Tibial artery (tissue), 4 donors: ENCODE measurements around the gene SLC22A3.

Experiments
- DNase-seq, 2 donors: peaks; one replicate each; pipeline ENCODE4 v3.0.0-alpha.2; 2019
- H3K27ac ChIP-seq, 2 donors: fragments of 200-600 bp; sonication (generic) in 1 of 2; 1 replicate in 1 of 2; 2 replicates in 1 of 2; pipeline ENCODE4 v1.5.1; 2018 to 2019; ENCODE audit warnings: mild to moderate bottlenecking in 1 of 2
- H3K27me3 ChIP-seq, 2 donors: fragments of 200-600 bp; sonication (generic) in 1 of 2; one replicate each; pipeline versions ENCODE4 v1.5.1 to v1.6.0; 2016 to 2019
- H3K36me3 ChIP-seq, 3 donors: fragments of 200-600 bp; sonication (generic) in 2 of 3; one replicate each; pipeline ENCODE4 v1.5.1; 2016 to 2019; ENCODE audit warnings: mild to moderate bottlenecking in 2 of 3
- H3K4me1 ChIP-seq, 4 donors: fragments of 200-600 bp; sonication (generic) in 2 of 4; 1 replicate in 3 of 4; 2 replicates in 1 of 4; pipeline ENCODE4 v1.5.1; 2016 to 2019
- H3K4me3 ChIP-seq, 2 donors: fragments of 200-600 bp; sonication (generic) in 1 of 2; 1 replicate in 1 of 2; 2 replicates in 1 of 2; pipeline ENCODE4 v1.5.1; 2018 to 2019; ENCODE audit warnings: mild to moderate bottlenecking in 2 of 2
- H3K9me3 ChIP-seq, 3 donors: fragments of 200-600 bp; sonication (generic) in 1 of 3; one replicate each; pipeline ENCODE4 v1.5.1; 2016 to 2019
- intact Hi-C: fragments of 100-400 bp; cut with DNase I; formaldehyde crosslinking; loops from one replicate; pipeline ENCODE4 v1.15.0; 2023; ENCODE audit warnings: low total_unique reads
- TF ChIP-seq, protein P1 (sequence below), 2 experiments: fragments of 200-600 bp in 1 of 2; fragments of 450-650 bp in 1 of 2; IDR thresholded peaks; one replicate each; pipeline ENCODE4 v1.5.1; 2017 to 2019; ENCODE audit warnings: antibody characterized with exemption in 2 of 2, mild to moderate bottlenecking in 1 of 2, moderate library complexity in 1 of 2

Gene SLC22A3

DNA sequence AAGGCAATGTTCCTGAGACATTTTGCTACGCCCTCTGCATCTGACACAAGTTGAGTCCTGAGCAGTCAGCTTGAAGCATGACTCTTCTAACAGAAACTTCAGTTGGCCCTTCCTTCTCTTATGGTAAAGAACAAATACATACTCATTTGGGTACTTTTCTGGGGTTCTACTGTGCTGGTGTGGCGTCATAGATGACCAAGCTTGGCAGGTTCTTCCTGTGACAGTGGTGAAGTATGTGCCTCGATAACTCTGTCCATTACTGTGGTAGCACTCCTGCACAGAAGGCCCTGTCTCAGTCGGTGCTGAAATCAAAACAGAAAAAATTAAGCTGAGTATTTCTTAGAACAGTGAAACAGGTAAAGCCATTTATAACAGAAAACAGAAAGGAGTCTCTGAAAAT lies 152.5 kb downstream of the SLC22A3 start:
- H3K36me3 ChIP-seq = peaks cover 0 to 5% (median 0%) of the 10 kb centered on the region in 3 donors
- intact Hi-C loops = no loop called here

More for the DNA sequence above, 152.5 kb downstream of the SLC22A3 start:
- Histone ChIP-seq H3K4me3 (no peak overlapping the region), H3K4me1 (no peaks in the 10 kb centered on the region), H3K27me3 (no peaks in the 10 kb centered on the region), H3K9me3 (peaks cover 0 to 7% (median 3%) of the 10 kb centered on the region in 3 donors), H3K27ac (no peak overlapping the region)
- no peak for DNase-seq
- TF ChIP-seq, protein P1, sequence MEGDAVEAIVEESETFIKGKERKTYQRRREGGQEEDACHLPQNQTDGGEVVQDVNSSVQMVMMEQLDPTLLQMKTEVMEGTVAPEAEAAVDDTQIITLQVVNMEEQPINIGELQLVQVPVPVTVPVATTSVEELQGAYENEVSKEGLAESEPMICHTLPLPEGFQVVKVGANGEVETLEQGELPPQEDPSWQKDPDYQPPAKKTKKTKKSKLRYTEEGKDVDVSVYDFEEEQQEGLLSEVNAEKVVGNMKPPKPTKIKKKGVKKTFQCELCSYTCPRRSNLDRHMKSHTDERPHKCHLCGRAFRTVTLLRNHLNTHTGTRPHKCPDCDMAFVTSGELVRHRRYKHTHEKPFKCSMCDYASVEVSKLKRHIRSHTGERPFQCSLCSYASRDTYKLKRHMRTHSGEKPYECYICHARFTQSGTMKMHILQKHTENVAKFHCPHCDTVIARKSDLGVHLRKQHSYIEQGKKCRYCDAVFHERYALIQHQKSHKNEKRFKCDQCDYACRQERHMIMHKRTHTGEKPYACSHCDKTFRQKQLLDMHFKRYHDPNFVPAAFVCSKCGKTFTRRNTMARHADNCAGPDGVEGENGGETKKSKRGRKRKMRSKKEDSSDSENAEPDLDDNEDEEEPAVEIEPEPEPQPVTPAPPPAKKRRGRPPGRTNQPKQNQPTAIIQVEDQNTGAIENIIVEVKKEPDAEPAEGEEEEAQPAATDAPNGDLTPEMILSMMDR (IDR thresholded peaks at IDR 0.05) = no peak
